ENCODE data around the gene CUL9.

GRCh38 chr6:43219119-43219518, 37.1 kb downstream of the CUL9 start:
- TF ChIP-seq, protein P1, sequence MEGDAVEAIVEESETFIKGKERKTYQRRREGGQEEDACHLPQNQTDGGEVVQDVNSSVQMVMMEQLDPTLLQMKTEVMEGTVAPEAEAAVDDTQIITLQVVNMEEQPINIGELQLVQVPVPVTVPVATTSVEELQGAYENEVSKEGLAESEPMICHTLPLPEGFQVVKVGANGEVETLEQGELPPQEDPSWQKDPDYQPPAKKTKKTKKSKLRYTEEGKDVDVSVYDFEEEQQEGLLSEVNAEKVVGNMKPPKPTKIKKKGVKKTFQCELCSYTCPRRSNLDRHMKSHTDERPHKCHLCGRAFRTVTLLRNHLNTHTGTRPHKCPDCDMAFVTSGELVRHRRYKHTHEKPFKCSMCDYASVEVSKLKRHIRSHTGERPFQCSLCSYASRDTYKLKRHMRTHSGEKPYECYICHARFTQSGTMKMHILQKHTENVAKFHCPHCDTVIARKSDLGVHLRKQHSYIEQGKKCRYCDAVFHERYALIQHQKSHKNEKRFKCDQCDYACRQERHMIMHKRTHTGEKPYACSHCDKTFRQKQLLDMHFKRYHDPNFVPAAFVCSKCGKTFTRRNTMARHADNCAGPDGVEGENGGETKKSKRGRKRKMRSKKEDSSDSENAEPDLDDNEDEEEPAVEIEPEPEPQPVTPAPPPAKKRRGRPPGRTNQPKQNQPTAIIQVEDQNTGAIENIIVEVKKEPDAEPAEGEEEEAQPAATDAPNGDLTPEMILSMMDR (IDR thresholded peaks at IDR 0.05; ENCODE audit: insufficient read depth, low read depth, low read length), result no peak
- TF ChIP-seq EZH2 (IDR thresholded peaks at IDR 0.05; ENCODE audit: insufficient read depth, low read length), result no peak

All from astrocyte (in vitro differentiated cells and primary cell).